ENCODE data around the gene HEXB. TPM values are rescaled to one million over a fixed set of nuclear protein-coding genes. Genes with fewer than 3 reads are reported as not detected.

Gene HEXB
- total RNA-seq, 3 donors from 2014 or later = 123 to 218 (median 145) TPM

GRCh38 chr5:74655716-74656115 is 29.3 kb upstream of the HEXB start:
- Histone ChIP-seq H3K27ac (no peak overlapping the region), H3K9me3 (no peaks in the 10 kb centered on the region), H3K4me1 (no peaks in the 10 kb centered on the region), H3K27me3 (no peaks in the 10 kb centered on the region), H3K4me3 (no peak overlapping the region), H3K36me3 (no peaks in the 10 kb centered on the region)
- no peak for DNase-seq (ENCODE audit: low spot score in 2 of 2)
- no peak for TF ChIP-seq POLR2AphosphoS5 (IDR thresholded peaks at IDR 0.05)
- no peak for TF ChIP-seq CTCF (IDR thresholded peaks at IDR 0.05)
- TF ChIP-seq POLR2A (IDR thresholded peaks at IDR 0.05) = no peak
- intact Hi-C loops (cut with DNase I; ENCODE audit: low total_unique reads) = no loop called here

- TF ChIP-seq POLR2A (IDR thresholded peaks at IDR 0.05) (no peak), CTCF (IDR thresholded peaks at IDR 0.05) (no peak), POLR2AphosphoS5 (IDR thresholded peaks at IDR 0.05) (no peak)
- intact Hi-C loops (cut with DNase I; ENCODE audit: low total_unique reads) = no loop called here
These were observed 27.9 kb upstream of the HEXB start for GRCh38 chr5:74657165-74657564.

GRCh38 chr5:74659172-74659571 is 25.9 kb upstream of the HEXB start:
- Histone ChIP-seq H3K27me3 (no peaks in the 10 kb centered on the region), H3K27ac (no peak overlapping the region), H3K4me1 (no peaks in the 10 kb centered on the region), H3K36me3 (no peaks in the 10 kb centered on the region), H3K4me3 (no peak overlapping the region), H3K9me3 (no peaks in the 10 kb centered on the region)
- no peak for DNase-seq (ENCODE audit: low spot score in 2 of 2)
- TF ChIP-seq POLR2AphosphoS5 (IDR thresholded peaks at IDR 0.05) (no peak), POLR2A (IDR thresholded peaks at IDR 0.05) (no peak), CTCF (IDR thresholded peaks at IDR 0.05) (no peak)
- intact Hi-C loops (cut with DNase I; ENCODE audit: low total_unique reads) = no loop called here

More at GRCh38 chr5:74657165-74657564, 27.9 kb upstream of the HEXB start:
- H3K27me3 ChIP-seq = no peaks in the 10 kb centered on the region
- no peaks in the 10 kb centered on the region for H3K4me1 ChIP-seq
- H3K27ac ChIP-seq = no peak overlapping the region
- no peak overlapping the region for H3K4me3 ChIP-seq
- DNase-seq (ENCODE audit: low spot score in 2 of 2) = no peak
- H3K9me3 ChIP-seq = no peaks in the 10 kb centered on the region
- H3K36me3 ChIP-seq = no peaks in the 10 kb centered on the region

- H3K4me1 ChIP-seq = no peaks in the 10 kb centered on the region
- no peaks in the 10 kb centered on the region for H3K27me3 ChIP-seq
- H3K36me3 ChIP-seq = no peaks in the 10 kb centered on the region
- H3K27ac ChIP-seq = no peak overlapping the region
- DNase-seq (ENCODE audit: low spot score in 2 of 2) = no peak
- H3K4me3 ChIP-seq = no peak overlapping the region
- intact Hi-C loops (cut with DNase I; ENCODE audit: low total_unique reads) = no loop called here
- TF ChIP-seq POLR2A (IDR thresholded peaks at IDR 0.05) (no peak), CTCF (IDR thresholded peaks at IDR 0.05) (no peak), POLR2AphosphoS5 (IDR thresholded peaks at IDR 0.05) (no peak)
- no peaks in the 10 kb centered on the region for H3K9me3 ChIP-seq
These were observed 24.9 kb upstream of the HEXB start for GRCh38 chr5:74660140-74660539.

- Histone ChIP-seq H3K36me3 (no peaks in the 10 kb centered on the region), H3K4me3 (no peak overlapping the region), H3K4me1 (no peaks in the 10 kb centered on the region), H3K27ac (no peak overlapping the region), H3K9me3 (no peaks in the 10 kb centered on the region), H3K27me3 (no peaks in the 10 kb centered on the region)
- TF ChIP-seq CTCF (IDR thresholded peaks at IDR 0.05) (no peak), POLR2A (IDR thresholded peaks at IDR 0.05) (no peak), POLR2AphosphoS5 (IDR thresholded peaks at IDR 0.05) (no peak)
- DNase-seq (ENCODE audit: low spot score in 2 of 2) = no peak
- intact Hi-C loops (cut with DNase I; ENCODE audit: low total_unique reads) = no loop called here
These were observed 24.2 kb upstream of the HEXB start for GRCh38 chr5:74660873-74661272.
